ENCODE data around the gene SIRPB1.
"Not testable (repeated sequence)": the region's sequence is repeated elsewhere in the genome, so short reads cannot be mapped to it uniquely, and the experiment has no call there.

The SIRPB1 gene

GRCh38 chr20:1637226-1637625, 17.4 kb upstream of the SIRPB1 start:
- no peak for DNase-seq (ENCODE audit: low spot score)

GRCh38 chr20:1636621-1637020, 16.8 kb upstream of the SIRPB1 start:
- DNase-seq (ENCODE audit: low spot score): no peak

GRCh38 chr20:1635291-1635979, 15.6 kb upstream of the SIRPB1 start:
- DNase-seq (ENCODE audit: low spot score): no peak

- DNase-seq (ENCODE audit: low spot score): no peak
These were observed 13.7 kb upstream of the SIRPB1 start for GRCh38 chr20:1633535-1633934.

- DNase-seq (ENCODE audit: low spot score): no peak
These were observed 12.4 kb upstream of the SIRPB1 start for GRCh38 chr20:1632178-1632577.

GRCh38 chr20:1631309-1632151, 11.7 kb upstream of the SIRPB1 start:
- no peak for DNase-seq (ENCODE audit: low spot score)

- no peak for DNase-seq (ENCODE audit: low spot score)
These were observed 10.4 kb upstream of the SIRPB1 start for GRCh38 chr20:1630186-1630585.

- DNase-seq (ENCODE audit: low spot score): no peak
These were observed 9.5 kb upstream of the SIRPB1 start for GRCh38 chr20:1629321-1629720.

- DNase-seq (ENCODE audit: low spot score): no peak
These were observed 8.8 kb upstream of the SIRPB1 start for GRCh38 chr20:1628621-1629020.

GRCh38 chr20:1627200-1627550, 7.4 kb upstream of the SIRPB1 start:
- no peak for DNase-seq (ENCODE audit: low spot score)

- no peak for DNase-seq (ENCODE audit: low spot score)
These were observed 6.9 kb upstream of the SIRPB1 start for GRCh38 chr20:1626528-1627199.

GRCh38 chr20:1625083-1625690, 5.4 kb upstream of the SIRPB1 start:
- no peak for DNase-seq (ENCODE audit: low spot score)

- DNase-seq (ENCODE audit: low spot score): no peak
These were observed 3.8 kb upstream of the SIRPB1 start for GRCh38 chr20:1623501-1624205.

GRCh38 chr20:1622450-1622849, 2.6 kb upstream of the SIRPB1 start:
- no peak for DNase-seq (ENCODE audit: low spot score)

GRCh38 chr20:1621316-1621715, 1.5 kb upstream of the SIRPB1 start:
- no peak for DNase-seq (ENCODE audit: low spot score)

GRCh38 chr20:1618954-1619540, 762 bp downstream of the SIRPB1 start:
- DNase-seq (ENCODE audit: low spot score): no peak

- no peak for DNase-seq (ENCODE audit: low spot score)
These were observed 1.3 kb downstream of the SIRPB1 start for GRCh38 chr20:1618479-1618878.

GRCh38 chr20:1616858-1617434, 2.9 kb downstream of the SIRPB1 start:
- no peak for DNase-seq (ENCODE audit: low spot score)

GRCh38 chr20:1610404-1610803, 9.4 kb downstream of the SIRPB1 start:
- DNase-seq (ENCODE audit: low spot score): not testable (repeated sequence)

GRCh38 chr20:1608678-1609347, 11.0 kb downstream of the SIRPB1 start:
- not testable (repeated sequence) for DNase-seq (ENCODE audit: low spot score)

Data from SK-N-DZ (cell line).